ENCODE data around the gene KLF5.

DNA sequence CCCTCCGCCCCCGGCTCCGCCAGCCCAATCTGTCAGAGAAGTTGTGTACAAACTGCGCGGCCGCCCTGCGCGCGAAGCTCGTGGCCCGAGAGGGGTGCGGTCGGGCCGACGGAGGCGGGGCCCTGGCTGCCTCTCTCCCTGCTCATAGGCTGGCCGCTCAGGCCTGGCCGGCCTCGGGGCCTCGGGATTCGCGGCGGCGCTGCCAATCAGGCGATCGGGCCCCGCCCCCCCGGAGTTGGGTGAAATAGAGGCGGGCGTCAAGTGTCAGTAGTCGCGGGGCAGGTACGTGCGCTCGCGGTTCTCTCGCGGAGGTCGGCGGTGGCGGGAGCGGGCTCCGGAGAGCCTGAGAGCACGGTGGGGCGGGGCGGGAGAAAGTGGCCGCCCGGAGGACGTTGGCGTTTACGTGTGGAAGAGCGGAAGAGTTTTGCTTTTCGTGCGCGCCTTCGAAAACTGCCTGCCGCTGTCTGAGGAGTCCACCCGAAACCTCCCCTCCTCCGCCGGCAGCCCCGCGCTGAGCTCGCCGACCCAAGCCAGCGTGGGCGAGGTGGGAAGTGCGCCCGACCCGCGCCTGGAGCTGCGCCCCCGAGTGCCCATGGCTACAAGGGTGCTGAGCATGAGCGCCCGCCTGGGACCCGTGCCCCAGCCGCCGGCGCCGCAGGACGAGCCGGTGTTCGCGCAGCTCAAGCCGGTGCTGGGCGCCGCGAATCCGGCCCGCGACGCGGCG, at the start of gene KLF5:
- TF ChIP-seq, protein P1, sequence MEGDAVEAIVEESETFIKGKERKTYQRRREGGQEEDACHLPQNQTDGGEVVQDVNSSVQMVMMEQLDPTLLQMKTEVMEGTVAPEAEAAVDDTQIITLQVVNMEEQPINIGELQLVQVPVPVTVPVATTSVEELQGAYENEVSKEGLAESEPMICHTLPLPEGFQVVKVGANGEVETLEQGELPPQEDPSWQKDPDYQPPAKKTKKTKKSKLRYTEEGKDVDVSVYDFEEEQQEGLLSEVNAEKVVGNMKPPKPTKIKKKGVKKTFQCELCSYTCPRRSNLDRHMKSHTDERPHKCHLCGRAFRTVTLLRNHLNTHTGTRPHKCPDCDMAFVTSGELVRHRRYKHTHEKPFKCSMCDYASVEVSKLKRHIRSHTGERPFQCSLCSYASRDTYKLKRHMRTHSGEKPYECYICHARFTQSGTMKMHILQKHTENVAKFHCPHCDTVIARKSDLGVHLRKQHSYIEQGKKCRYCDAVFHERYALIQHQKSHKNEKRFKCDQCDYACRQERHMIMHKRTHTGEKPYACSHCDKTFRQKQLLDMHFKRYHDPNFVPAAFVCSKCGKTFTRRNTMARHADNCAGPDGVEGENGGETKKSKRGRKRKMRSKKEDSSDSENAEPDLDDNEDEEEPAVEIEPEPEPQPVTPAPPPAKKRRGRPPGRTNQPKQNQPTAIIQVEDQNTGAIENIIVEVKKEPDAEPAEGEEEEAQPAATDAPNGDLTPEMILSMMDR (IDR thresholded peaks at IDR 0.05 in 4 of 5, conservative IDR thresholded peaks at IDR 0.05 in 1 of 5): no peak
- peak; percentile 99 to 100 for TF ChIP-seq POLR2A (IDR thresholded peaks at IDR 0.05)
